GM18951 (cell line): ENCODE measurements around the gene STON2.
"Not testable (repeated sequence)": the region's sequence is repeated elsewhere in the genome, so short reads cannot be mapped to it uniquely, and the experiment has no call there.

Experiments used
- POLR2A ChIP-seq: IDR thresholded peaks from 4 replicates; pipeline ENCODE4 v1.6.1; 2011; ENCODE audit warnings: mild to moderate bottlenecking; ENCODE audit not compliant: insufficient read length, insufficient read depth; ENCODE audit errors: extremely low read depth
- in situ Hi-C: fragments of 300-500 bp; cut with MboI; formaldehyde crosslinking; loops from one replicate; pipeline ENCODE4 v1.12.0; 2022; ENCODE audit warnings: low sequenced_read_pairs, mixed read lengths, inconsistent platforms; ENCODE audit not compliant: unreplicated experiment

The STON2 gene

DNA sequence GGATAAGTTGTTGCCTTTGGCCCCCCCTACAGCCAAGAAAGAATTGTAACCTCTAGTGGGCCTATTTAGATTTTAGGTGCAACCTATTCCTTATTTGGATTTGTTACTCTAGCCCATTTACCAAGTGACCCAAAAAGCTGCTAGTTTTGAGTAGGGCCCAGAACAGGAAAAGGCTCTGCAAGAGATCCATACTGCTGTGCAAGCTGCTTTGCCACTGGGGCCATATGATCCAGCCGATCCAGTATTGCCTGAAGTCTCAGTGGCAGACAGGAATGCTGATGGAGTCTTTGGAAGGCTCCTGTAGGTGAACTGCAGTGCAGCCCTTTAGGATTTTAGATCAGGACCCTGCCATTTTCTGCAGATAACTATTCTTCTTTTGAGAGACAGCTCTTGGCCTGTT is 166.5 kb downstream of the STON2 start:
- TF ChIP-seq POLR2A, result no peak
- in situ Hi-C loops, result no loop called here

DNA sequence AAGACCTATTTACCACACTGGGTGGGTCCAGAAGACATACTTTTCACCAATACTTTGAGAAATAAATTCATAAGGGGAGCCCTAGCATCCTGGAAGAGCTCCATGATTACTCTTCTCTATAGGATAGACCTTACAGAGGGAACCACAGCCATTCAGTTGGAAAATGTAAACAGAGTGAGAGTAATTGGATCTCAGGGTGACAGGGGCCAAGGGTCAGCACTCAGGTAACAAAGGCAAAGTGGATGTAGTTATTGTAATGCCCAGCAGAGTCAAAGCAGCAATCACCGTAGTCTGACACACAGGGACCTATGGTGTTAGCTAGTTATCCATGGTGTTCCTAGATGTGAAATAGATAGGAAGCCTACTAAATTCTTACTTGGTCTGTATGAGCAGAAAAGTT is 168.6 kb downstream of the STON2 start:
- TF ChIP-seq POLR2A, result no peak
- in situ Hi-C loops, result no loop called here

DNA sequence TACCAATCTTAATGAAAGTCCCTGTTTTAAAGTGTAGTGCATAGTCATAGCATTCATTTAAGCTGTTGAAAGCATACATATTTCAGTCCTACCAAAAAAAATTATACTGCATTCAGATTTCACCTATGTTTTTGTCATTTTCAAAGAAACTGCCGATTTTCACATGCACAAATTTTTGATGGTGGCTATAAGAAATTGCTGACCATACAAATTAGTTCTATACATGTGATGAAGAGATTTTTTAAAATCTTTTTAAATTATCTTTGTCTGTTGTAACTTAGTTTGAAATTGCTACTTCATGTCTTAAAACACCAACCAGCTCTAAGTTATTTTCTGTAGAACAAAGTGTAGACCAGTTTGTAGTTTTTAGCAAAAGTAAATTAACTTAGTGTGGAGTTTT is 175.9 kb downstream of the STON2 start:
- in situ Hi-C loops, result no loop called here
- TF ChIP-seq POLR2A, result no peak

DNA sequence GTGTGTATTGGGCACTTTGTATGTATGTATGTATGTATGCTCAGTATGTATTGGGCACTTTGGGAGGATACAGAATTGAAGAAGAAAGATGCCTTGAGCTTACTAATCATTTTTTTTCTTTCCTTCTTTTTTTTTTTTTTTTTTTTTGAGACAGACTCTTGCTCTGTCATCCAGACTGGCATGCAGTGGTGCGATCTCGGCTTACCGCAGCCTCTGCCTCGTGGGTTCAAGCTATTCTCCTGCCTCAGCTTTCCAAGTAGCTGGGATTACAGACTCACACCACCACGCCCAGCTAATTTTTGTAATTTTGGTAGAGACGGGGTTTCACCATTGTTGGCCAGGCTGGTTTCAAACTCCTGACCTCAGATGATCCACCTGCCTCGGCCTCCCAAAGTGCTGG is 176.3 kb downstream of the STON2 start:
- in situ Hi-C loops, result not testable (repeated sequence)

DNA sequence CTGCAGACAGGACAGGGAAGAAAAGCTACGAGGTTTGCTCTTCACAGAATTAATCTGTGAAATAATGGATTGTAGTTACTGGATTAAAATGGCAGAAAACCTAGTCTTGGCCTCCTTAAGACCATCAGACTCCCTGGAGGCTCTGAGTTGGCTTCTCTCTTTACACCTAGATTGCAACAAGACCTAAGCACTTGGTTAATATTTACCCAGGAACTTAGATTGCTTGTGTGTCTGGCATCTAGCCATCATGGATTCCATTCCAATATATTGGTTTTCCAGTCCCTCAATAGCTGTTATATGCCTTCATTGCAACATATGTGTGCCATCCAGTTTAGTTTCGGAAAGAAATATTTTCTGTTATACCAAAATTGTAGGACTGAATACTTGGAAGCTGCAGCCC is 177.4 kb downstream of the STON2 start:
- no peak for TF ChIP-seq POLR2A
- in situ Hi-C loops, result no loop called here

DNA sequence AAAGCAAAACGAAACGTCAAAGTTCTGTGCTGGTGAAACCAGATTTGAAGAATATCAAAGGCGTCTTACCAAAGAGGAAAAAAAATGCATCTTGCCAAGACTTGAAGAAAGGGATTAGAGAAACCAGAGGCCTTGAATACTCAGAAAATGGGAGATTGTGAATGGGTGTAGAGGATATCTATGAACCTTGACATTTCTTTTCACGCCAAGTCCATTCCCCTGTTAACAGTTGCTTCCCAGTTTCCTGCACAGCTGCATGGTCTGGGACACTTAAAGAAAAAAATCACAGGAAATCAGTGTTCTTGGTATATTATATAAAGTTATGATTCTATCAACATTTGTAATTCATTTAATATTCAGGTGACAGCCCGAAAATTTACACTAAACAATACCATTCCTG is 178.0 kb downstream of the STON2 start:
- in situ Hi-C loops, result no loop called here
- TF ChIP-seq POLR2A, result no peak

DNA sequence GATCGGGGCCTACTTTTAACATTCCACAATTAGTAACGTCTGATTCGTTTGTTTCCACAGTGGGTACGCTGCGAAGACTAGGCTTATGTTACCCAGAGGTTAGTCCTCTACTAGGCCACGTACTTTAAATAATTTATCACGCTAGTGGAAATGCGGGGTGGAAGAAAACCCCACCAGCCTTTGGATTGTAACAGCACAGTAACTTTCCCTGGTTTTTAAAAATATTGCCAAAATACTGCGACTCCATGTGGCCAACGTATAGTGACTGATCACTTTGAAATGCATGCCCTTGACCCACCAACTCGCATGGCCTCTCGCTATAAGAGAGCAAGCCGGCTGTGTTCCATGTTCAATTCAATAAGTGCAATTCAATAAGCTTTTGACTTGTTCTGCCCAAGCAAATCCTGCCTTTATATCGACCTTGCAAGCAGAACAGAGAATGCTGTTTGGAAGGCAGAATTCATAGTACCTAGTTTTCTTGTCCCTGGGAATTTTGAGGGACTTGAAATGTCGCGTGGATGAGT is 178.5 kb downstream of the STON2 start:
- no peak for TF ChIP-seq POLR2A
- in situ Hi-C loops, result no loop called here

- in situ Hi-C loops, result no loop called here
- TF ChIP-seq POLR2A, result peak; percentile 99
Measured at GRCh38 chr14:81220830-81221578, 179.1 kb downstream of the STON2 start, which contains the start of gene GTF2A1. TSS of gene GTF2A1 (minus strand) at chr14:81220959. CDS start at chr14:81220518, 441 bp downstream.

- TF ChIP-seq POLR2A, result no peak
- in situ Hi-C loops, result no loop called here
Measured at GRCh38 chr14:81220580-81220829, 179.6 kb downstream of the STON2 start.

GRCh38 chr14:81219759-81220579 is 180.2 kb downstream of the STON2 start:
- in situ Hi-C loops, result no loop called here
- TF ChIP-seq POLR2A, result no peak

- in situ Hi-C loops, result no loop called here
Measured at GRCh38 chr14:81219210-81219758, 180.8 kb downstream of the STON2 start.

DNA sequence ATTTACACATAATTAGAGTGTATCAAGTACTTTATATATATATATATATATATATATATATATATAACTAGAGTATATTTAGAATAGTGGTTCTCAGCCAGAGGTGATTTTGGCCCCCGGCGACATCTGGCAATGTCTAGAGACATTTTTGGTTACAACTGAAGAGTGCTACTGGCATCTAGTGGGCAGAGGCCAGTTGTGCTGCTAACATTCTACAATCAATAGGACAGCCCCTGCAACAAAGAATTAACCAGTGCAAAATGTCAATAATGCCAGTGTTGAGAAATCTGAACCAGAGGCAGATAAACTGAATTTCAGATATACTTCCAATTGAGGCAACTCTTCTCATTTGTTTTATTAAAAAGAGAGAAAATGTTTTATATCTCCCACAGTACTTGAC is 188.3 kb downstream of the STON2 start:
- TF ChIP-seq POLR2A, result no peak

More at GRCh38 chr14:81219210-81219758, 180.8 kb downstream of the STON2 start:
- TF ChIP-seq POLR2A, result peak; percentile 97

More for the DNA sequence above, 188.3 kb downstream of the STON2 start:
- in situ Hi-C loops, result no loop called here
